GM19324 (cell line): ENCODE results near the gene NT5C1B.

Experiments used
- ATAC-seq: cut with Tn5 transposase; IDR thresholded peaks from one replicate; pipeline ENCODE4 v1.9.1; 2021; ENCODE audit warnings: mild to moderate bottlenecking, moderate library complexity; ENCODE audit not compliant: unreplicated experiment, low FRiP score

Gene NT5C1B

DNA sequence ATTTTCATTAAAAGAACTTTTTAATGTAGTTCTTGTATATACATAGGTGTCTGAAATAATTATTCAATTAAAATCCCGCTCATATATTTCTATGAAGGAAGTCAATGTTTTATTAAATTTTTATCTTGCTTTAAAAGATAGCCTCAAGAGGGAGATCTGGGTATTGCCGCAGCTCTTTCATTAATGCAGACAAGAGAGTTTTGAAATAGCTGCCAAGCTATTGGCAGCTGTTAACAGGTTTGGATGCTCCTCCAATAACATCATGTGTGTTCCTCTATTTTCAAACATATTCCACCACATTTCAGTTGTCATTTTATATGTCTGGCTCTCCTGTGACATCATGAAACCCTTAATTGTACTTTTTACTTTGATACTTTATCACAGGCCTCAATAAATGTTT, 12.9 kb upstream of the NT5C1B start:
- no peak for ATAC-seq

DNA sequence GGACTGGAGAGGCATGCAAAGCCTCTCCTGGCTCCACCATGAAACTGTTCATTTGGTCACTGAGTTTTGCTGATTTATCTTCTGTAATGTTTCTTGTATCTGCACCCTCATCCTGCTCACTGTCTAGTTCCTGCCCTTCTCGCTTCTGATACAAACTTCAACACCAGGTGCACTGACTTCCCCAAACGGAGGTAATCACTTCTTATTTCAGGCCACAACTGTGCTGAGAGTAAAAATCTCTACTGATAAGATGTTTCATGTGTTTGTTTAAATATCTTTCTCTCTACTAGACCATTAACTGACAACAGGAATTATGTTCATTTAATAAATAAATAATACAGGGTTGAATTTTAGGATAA, 10.9 kb upstream of the NT5C1B start:
- ATAC-seq = no peak

- ATAC-seq = no peak
These were observed 10.3 kb upstream of the NT5C1B start for GRCh38 chr2:18599509-18600254.

- ATAC-seq = no peak
These were observed 9.6 kb upstream of the NT5C1B start for GRCh38 chr2:18598848-18599484.

DNA sequence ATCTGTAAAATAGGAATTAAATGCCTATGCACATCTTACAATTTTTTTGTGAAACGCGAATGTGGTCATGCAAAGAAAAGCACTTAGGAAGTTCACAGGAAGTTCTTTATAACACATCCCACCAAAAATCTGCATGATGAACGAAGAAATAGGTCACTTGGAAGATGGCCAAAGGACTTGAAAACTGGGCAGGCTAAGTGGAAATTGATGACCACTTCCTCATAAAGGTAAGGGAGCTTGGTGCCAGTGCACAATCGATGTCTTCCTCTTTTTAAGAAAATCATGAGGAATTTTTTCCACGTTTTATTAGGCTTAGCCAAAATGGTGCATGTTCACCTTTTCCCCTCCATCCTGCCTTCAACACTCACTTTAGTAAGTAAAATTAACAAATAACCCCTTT, 8.2 kb upstream of the NT5C1B start:
- no peak for ATAC-seq

GRCh38 chr2:18596993-18597392, 7.6 kb upstream of the NT5C1B start:
- no peak for ATAC-seq

DNA sequence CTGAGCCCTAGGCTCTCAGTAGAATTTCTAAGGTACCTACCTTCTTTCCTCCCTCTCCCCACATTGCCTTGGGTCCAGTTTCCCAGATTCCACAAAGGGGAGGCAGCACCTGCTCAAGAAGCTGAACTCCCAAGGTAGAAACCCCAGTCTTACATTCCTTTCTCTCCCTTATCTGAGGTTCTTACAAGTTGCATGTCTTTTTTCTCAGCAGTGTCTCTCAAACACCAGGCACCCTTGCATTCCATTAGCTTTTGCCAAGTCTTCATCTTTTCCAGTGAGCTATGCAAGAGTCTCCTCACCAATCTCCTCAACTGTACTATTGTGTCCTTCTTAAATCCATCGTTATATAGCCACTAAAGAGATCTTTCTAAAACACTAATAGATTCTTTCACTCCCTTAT, 4.1 kb upstream of the NT5C1B start:
- ATAC-seq = no peak

GRCh38 chr2:18592372-18592771, 3.0 kb upstream of the NT5C1B start:
- ATAC-seq = no peak

DNA sequence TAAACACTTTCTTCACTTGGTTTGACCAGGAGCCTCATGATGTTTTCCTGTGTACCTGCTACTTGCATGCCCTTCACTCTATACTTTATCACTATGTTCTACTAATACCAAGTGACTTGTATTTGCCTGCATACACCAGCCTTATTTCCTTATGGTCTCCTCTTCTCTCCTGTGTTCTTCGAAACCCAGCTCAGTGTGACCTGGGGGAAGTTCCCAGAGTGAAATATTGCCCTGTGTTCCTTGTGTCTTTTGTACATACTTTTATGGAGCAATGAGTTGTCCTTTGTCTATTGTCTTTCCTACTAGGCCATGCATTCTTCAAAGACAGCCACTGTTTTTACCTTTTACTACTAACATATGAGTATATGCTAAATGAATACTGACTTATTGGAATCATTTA, 567 bp downstream of the NT5C1B start:
- no peak for ATAC-seq

- no peak for ATAC-seq
These were observed 1.3 kb downstream of the NT5C1B start for GRCh38 chr2:18588049-18588448.

GRCh38 chr2:18585526-18585925, 3.8 kb downstream of the NT5C1B start:
- no peak for ATAC-seq

DNA sequence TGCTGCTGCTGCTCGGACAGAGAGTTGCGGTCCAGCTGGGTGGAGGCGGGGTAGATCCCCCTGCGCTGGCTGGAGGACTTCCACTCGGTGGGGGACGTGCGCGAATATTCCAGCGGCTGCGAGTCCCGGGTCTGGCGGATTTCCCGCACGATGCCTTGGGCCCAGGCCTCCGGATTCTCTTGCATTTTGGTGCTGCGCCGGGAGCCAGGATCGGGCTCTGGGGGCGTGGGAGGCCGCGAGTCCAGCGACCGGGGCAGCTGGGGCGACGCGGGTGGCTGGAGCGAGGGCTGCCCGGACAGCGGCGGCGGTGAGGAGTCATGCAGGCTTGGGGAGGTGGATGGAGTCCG, 4.8 kb downstream of the NT5C1B start:
- ATAC-seq = no peak

- ATAC-seq = no peak
These were observed 5.3 kb downstream of the NT5C1B start for GRCh38 chr2:18583905-18584607.

GRCh38 chr2:18580606-18581005, 8.8 kb downstream of the NT5C1B start:
- ATAC-seq = no peak

GRCh38 chr2:18578033-18578432, 11.3 kb downstream of the NT5C1B start:
- no peak for ATAC-seq

- no peak for ATAC-seq
These were observed 23.1 kb downstream of the NT5C1B start for GRCh38 chr2:18566145-18566769.

GRCh38 chr2:18560797-18561085, 28.6 kb downstream of the NT5C1B start:
- no peak for ATAC-seq

DNA sequence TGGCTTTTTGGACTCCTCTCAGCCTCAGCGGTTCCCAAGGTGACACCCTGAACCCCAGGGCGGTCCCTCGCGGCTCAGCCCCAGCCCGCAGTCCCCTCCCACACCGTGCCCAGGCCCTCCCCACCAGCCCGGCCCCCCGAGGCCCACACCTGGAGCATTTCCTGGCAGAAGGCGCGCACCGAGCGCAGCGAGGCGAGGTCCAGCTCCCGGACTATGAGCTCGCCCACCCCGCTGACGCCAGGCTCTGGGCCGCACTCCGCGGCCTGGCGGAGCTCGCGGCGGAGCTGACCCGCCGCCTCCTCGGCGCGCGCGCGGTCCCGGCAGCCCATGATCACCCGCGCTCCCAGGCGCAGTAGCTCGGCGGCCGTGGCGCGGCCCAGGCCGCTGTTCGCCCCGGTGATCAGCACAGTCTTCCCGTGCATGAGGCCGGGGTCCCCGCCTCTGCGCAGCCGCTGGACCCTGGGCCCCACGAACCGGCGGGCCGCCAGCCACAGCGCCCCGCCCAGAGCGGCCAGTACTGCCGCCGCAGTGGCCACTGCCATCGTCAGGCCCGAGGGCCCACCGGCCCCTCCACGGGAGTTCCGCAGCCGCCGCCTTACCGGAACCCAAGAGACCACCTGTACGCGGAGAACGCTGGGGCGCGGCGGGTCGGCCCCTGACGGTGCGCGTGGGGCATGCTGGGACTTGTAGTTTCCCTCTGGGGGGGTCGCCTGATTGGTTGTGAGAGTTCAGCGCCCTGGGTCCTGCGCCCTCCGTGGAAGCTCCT, 29.2 kb downstream of the NT5C1B start, which contains the start of gene RDH14:
Gene RDH14, minus strand, starts transcription at position 623 of the 766 bp plus-strand sequence. Its CDS starts 81 bp downstream, at position 542.
- peak; percentile 97 for ATAC-seq

- ATAC-seq = no peak
These were observed 29.8 kb downstream of the NT5C1B start for GRCh38 chr2:18559531-18560030.

DNA sequence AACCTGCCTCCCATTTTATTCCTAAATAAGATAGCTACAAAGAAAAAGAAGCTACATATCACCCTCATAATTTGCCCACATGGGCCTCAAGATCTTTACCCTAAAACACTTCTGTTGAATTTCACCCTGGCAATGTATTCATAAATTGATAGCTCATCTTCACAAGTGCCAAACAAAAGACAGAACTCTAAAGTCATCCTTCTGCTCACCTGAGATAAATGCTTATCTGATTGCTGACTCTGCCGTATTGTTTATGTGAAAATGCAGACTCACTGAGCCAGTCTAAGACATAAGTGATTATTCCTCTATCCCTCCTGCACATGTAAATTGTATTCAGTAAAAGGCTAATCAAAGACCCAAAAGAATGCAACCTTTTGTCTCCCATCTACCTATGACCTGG, 30.9 kb downstream of the NT5C1B start:
- ATAC-seq = no peak

DNA sequence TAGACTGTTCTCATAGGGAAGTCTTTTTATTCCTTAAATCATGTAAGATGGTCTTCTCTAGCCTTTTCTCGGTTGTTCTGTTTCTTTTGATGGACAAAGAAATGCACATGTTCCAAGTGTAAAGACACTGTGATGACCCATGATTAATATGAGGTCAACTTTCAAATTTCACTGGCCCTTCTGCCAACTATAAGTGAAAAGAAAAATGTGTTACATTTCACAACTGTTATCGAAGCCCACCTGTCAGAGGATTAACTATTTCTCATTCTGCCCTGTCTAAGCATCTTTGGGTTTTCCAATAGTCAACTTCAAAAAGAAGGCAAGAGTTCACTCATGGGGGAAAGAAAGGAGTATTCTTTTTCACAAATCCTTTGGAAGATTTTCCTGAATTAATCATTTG, 32.2 kb downstream of the NT5C1B start:
- no peak for ATAC-seq
